ENCODE data around the gene TSPAN18.

- TF ChIP-seq, protein P1, sequence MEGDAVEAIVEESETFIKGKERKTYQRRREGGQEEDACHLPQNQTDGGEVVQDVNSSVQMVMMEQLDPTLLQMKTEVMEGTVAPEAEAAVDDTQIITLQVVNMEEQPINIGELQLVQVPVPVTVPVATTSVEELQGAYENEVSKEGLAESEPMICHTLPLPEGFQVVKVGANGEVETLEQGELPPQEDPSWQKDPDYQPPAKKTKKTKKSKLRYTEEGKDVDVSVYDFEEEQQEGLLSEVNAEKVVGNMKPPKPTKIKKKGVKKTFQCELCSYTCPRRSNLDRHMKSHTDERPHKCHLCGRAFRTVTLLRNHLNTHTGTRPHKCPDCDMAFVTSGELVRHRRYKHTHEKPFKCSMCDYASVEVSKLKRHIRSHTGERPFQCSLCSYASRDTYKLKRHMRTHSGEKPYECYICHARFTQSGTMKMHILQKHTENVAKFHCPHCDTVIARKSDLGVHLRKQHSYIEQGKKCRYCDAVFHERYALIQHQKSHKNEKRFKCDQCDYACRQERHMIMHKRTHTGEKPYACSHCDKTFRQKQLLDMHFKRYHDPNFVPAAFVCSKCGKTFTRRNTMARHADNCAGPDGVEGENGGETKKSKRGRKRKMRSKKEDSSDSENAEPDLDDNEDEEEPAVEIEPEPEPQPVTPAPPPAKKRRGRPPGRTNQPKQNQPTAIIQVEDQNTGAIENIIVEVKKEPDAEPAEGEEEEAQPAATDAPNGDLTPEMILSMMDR (IDR thresholded peaks at IDR 0.05), result no peak
- TF ChIP-seq POLR2A (IDR thresholded peaks at IDR 0.05) (no peak), EP300 (IDR thresholded peaks at IDR 0.05) (no peak)
Observed at GRCh38 chr11:44728491-44728910, 1.7 kb downstream of the TSPAN18 start.

All from tibial nerve (tissue), 4 donors.